Uterus (tissue), 4 donors: ENCODE data around the gene ALDH1A3. TPM values are rescaled to one million over a fixed set of nuclear protein-coding genes. Genes with fewer than 3 reads are reported as not detected.
"Not testable (repeated sequence)": the region's sequence is repeated elsewhere in the genome, so short reads cannot be mapped to it uniquely, and the experiment has no call there.

Experiments used
- DNase-seq, 2 donors: peaks; one replicate each; pipeline ENCODE4 v3.0.0-alpha.2; 2019 to 2020
- H3K27ac ChIP-seq, 2 donors: fragments of 200-600 bp; sonication (generic); 1 replicate in 1 of 2; 2 replicates in 1 of 2; pipeline ENCODE4 v1.5.1; 2016 to 2018
- H3K27me3 ChIP-seq, 2 donors: fragments of 200-600 bp; sonication (generic); one replicate each; pipeline ENCODE4 v1.5.1; 2018 to 2019; ENCODE audit warnings: control low read depth in 1 of 2
- H3K36me3 ChIP-seq, 2 donors: fragments of 200-600 bp; sonication (generic); one replicate each; pipeline ENCODE4 v1.5.1; 2019; ENCODE audit warnings: control low read depth in 1 of 2
- H3K4me1 ChIP-seq, 2 donors: fragments of 200-600 bp; sonication (generic); one replicate each; pipeline ENCODE4 v1.5.1; 2018 to 2019; ENCODE audit warnings: control low read depth in 1 of 2
- H3K4me3 ChIP-seq, 2 donors: fragments of 200-600 bp; sonication (generic); 1 replicate in 1 of 2; 2 replicates in 1 of 2; pipeline ENCODE4 v1.5.1; 2018 to 2019; ENCODE audit warnings: mild to moderate bottlenecking in 1 of 2
- H3K9me3 ChIP-seq, 2 donors: fragments of 200-600 bp; sonication (generic); one replicate each; pipeline ENCODE4 v1.5.1; 2019; ENCODE audit warnings: control low read depth in 1 of 2
- POLR2A ChIP-seq, 2 donors: fragments of 450-650 bp; IDR thresholded peaks; one replicate each; pipeline ENCODE4 v1.6.1; 2016; ENCODE audit warnings: antibody characterized with exemption in 2 of 2, mild to moderate bottlenecking in 1 of 2, moderate library complexity in 1 of 2
- intact Hi-C: fragments of 100-400 bp; cut with DNase I; formaldehyde crosslinking; loops from one replicate; pipeline ENCODE4 v1.15.1; 2023; ENCODE audit warnings: low total_unique reads
- total RNA-seq, 4 donors: library from RNA; depleted of rRNA in 3 of 4; stranded (reverse); fragments of >200 nt in 3 of 4; gene quantifications; one replicate each; pipeline versions ENCODE4 v1.1.0 to v1.2.4, GENCODE V29; 2014 to 2023
- TF ChIP-seq, protein P1 (sequence below), 4 experiments: fragments of 200-600 bp in 2 of 4; fragments of 450-650 bp in 2 of 4; sonication (generic) in 2 of 4; IDR thresholded peaks; one replicate each; pipeline ENCODE4 v1.5.1; 2016 to 2019; ENCODE audit warnings: antibody characterized with exemption in 4 of 4, mild to moderate bottlenecking in 2 of 4, moderate library complexity in 1 of 4
- donor health status: DM: yes; HTN: yes; CAD: no.

ALDH1A3 gene
- total RNA-seq, 4 donors from 2014 or later, result 15.6 to 55.2 (median 26.4) TPM

DNA sequence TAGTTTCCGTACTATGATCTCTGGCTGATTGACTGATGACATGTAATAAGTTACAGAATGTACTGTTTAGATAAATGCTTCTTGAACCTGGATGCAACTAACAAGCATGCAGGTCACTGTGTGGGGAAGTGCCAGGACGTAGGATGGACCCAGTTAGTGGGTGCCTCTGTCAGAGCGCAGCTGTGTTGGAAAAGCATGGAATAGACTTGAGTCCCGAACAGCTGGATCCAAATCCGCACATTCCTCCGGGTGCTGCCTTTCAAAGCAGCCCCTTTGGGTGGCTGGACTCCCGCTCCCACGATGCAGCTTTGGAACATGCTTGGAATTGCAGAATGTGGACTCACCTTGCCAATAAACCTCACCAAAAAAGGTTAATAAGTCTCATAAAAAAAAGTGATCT lies 35.5 kb upstream of the ALDH1A3 start:
- no peak for DNase-seq
- intact Hi-C loops, result no loop called here
- TF ChIP-seq, protein P1, sequence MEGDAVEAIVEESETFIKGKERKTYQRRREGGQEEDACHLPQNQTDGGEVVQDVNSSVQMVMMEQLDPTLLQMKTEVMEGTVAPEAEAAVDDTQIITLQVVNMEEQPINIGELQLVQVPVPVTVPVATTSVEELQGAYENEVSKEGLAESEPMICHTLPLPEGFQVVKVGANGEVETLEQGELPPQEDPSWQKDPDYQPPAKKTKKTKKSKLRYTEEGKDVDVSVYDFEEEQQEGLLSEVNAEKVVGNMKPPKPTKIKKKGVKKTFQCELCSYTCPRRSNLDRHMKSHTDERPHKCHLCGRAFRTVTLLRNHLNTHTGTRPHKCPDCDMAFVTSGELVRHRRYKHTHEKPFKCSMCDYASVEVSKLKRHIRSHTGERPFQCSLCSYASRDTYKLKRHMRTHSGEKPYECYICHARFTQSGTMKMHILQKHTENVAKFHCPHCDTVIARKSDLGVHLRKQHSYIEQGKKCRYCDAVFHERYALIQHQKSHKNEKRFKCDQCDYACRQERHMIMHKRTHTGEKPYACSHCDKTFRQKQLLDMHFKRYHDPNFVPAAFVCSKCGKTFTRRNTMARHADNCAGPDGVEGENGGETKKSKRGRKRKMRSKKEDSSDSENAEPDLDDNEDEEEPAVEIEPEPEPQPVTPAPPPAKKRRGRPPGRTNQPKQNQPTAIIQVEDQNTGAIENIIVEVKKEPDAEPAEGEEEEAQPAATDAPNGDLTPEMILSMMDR (IDR thresholded peaks at IDR 0.05), result no peak
- TF ChIP-seq POLR2A (IDR thresholded peaks at IDR 0.05), result no peak
- H3K9me3 ChIP-seq, result no peaks in the 10 kb centered on the region
- H3K4me3 ChIP-seq, result no peak overlapping the region
- H3K27ac ChIP-seq, result no peak overlapping the region
- no peaks in the 10 kb centered on the region for H3K4me1 ChIP-seq
- no peaks in the 10 kb centered on the region for H3K27me3 ChIP-seq
- no peaks in the 10 kb centered on the region for H3K36me3 ChIP-seq

DNA sequence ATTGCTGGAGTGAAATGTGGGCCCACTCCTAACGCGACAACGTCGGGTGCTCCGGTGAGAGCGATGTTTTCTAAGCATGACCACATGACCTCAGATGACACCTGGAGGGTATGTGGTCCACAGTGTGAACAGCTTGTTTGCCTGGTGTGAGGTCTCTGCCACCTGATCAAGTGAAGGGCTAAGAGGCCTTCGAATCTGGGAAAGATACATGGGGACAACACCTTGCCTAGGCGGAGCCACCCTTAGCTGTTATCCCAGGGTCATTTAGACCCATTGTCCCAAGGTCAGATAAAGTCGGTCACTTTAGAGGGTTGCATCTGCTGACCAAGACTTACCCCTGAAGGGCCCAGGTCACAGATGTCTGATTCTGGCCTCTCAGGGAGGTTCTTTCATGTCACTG lies 34.9 kb upstream of the ALDH1A3 start:
- H3K27me3 ChIP-seq, result no peaks in the 10 kb centered on the region
- no peak for TF ChIP-seq POLR2A (IDR thresholded peaks at IDR 0.05)
- TF ChIP-seq, protein P1 (IDR thresholded peaks at IDR 0.05), result no peak
- H3K4me3 ChIP-seq, result no peak overlapping the region
- no peaks in the 10 kb centered on the region for H3K36me3 ChIP-seq
- DNase-seq, result no peak
- H3K4me1 ChIP-seq, result no peaks in the 10 kb centered on the region
- no peak overlapping the region for H3K27ac ChIP-seq
- intact Hi-C loops, result no loop called here
- no peaks in the 10 kb centered on the region for H3K9me3 ChIP-seq

DNA sequence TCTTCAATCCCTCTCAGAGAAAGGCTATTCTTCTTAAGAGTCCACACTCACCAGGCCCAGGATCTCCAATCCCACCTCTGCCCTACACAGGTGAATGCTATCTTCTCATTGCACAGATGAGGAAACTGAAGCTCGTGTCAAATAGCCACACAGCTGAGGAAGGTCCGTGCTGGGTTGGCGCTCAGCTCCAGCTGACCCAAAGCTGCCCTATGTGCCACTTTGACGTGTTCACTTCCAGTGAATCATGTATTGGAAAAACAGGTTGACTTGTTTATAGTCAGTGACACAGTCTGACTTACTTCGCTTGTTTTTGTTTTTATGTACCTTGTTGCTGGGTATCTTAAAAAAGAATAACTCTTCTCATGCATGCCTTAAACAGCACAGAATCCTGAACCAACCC lies 32.4 kb upstream of the ALDH1A3 start:
- no peak for TF ChIP-seq POLR2A (IDR thresholded peaks at IDR 0.05)
- TF ChIP-seq, protein P1 (IDR thresholded peaks at IDR 0.05), result no peak
- Histone ChIP-seq H3K36me3 (no peaks in the 10 kb centered on the region), H3K4me3 (no peak overlapping the region), H3K9me3 (no peaks in the 10 kb centered on the region), H3K27me3 (no peaks in the 10 kb centered on the region), H3K27ac (no peak overlapping the region), H3K4me1 (no peaks in the 10 kb centered on the region)
- no peak for DNase-seq
- intact Hi-C loops, result no loop called here

DNA sequence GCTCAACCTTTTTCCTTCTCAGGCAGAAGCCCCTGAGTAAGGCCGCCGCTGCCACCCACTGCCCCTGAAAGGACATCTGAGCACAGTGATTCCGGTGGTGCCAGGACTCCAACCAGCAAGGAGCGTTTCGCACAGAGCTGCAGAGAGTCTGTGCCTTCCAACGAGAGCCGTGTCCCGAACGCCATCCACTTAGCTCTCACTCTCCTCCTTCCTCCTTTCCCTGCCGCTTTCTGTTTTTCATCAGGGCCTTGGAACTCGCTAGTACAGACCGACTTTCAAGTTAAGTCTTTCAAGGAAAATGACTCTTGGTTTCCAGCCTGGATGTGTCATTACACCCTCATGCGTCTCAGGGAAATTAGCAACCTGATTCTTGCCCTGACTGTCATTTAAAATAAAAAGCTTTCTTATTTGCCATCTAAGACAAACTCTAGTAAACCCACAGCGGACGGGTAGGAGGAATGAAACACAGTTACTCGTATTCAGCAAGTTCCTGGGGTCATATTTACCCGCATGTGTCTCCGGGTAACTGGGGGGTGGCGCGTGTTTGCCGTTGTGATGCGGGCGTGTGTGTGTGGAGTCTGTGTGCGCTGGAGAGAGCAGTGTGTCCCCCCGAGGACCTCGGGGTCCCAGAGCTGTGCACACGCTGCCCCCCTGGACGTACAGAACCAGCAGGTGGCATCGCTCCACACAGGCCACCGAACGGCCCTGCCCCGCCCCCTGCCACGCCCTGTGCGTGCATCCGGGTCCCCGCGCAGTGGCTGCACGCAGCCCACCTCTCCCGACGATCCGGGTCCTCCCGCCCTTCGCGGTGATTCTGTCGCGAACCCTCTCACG lies 30.4 kb upstream of the ALDH1A3 start:
- intact Hi-C loops, result no loop called here
- Histone ChIP-seq H3K27ac (peak overlapping the region; percentile 42 to 69), H3K4me3 (peak overlapping the region; percentile 45 to 49), H3K36me3 (no peaks in the 10 kb centered on the region), H3K4me1 (no peaks in the 10 kb centered on the region), H3K27me3 (no peaks in the 10 kb centered on the region), H3K9me3 (no peaks in the 10 kb centered on the region)
- TF ChIP-seq POLR2A (IDR thresholded peaks at IDR 0.05), result peak in 1 of 2 donors; percentile 31
- TF ChIP-seq, protein P1 (IDR thresholded peaks at IDR 0.05), result peak in 2 of 4 experiments; percentile 6 to 48
- peak; percentile 55 to 70 for DNase-seq

DNA sequence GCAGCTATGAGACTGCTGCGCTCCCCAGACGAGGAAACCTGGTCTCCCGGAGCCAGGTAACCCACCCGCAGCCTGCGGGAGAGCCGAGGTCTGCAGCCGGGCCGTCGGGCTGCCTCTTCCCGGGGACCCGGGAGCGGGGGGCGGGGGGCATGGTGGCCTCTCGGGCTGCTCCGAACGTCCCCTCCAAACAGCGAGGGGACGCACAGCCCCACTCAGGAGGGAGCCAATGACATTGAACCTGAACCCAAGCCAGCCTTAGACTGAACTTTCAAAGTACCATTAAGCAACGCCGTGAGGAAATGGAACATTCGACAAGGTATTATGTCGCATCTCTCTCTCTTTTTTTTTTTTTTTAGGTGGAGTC lies 29.8 kb upstream of the ALDH1A3 start:
- peak overlapping the region; percentile 42 to 69 for H3K27ac ChIP-seq
- DNase-seq, result no peak
- no peaks in the 10 kb centered on the region for H3K27me3 ChIP-seq
- H3K4me3 ChIP-seq, result peak overlapping the region; percentile 45 to 49
- intact Hi-C loops, result no loop called here
- H3K9me3 ChIP-seq, result no peaks in the 10 kb centered on the region
- TF ChIP-seq POLR2A (IDR thresholded peaks at IDR 0.05), result no peak
- TF ChIP-seq, protein P1 (IDR thresholded peaks at IDR 0.05), result no peak
- no peaks in the 10 kb centered on the region for H3K4me1 ChIP-seq
- no peaks in the 10 kb centered on the region for H3K36me3 ChIP-seq

DNA sequence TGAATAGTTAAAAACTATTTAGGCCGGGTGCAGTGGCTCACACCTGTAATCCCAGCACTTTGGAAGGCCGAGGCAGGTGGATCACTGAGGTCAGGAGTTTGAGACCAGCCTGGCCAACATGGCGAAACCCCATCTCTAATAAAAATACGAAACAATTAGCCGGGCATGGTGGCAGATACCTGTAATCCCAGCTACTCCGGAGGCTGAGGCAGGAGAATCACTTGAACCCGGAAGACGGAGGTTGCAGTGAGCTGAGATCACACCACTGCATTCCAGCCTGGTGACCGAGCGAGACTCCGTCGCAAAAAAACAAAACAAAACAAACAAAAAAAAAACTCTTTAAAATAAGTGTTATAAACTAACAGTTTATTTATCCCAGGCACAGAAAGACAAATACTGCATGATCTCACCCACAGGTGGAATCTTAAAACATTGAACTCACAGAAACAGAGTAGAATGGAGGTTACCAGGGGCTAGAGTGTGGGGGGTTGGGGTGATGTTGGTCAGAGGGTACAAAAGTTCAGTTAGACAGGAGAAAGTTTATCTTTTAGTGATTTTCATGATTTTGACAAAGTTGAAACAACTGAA lies 28.1 kb upstream of the ALDH1A3 start:
- H3K27ac ChIP-seq, H3K9me3 ChIP-seq, H3K27me3 ChIP-seq, H3K36me3 ChIP-seq, DNase-seq, intact Hi-C loops, H3K4me1 ChIP-seq, H3K4me3 ChIP-seq: not testable (repeated sequence)
